HG03354 (cell line): ENCODE measurements around the gene CAMK1D.
"Not testable (repeated sequence)": the region's sequence is repeated elsewhere in the genome, so short reads cannot be mapped to it uniquely, and the experiment has no call there.

Source experiments
- ATAC-seq: cut with Tn5 transposase; IDR thresholded peaks from one replicate; pipeline ENCODE4 v1.9.1; 2021; ENCODE audit warnings: mild to moderate bottlenecking; ENCODE audit not compliant: unreplicated experiment, poor library complexity, severe bottlenecking

Gene CAMK1D

GRCh38 chr10:12419262-12419847 is 70.0 kb downstream of the CAMK1D start:
- ATAC-seq, result no peak

- no peak for ATAC-seq
These were observed 71.3 kb downstream of the CAMK1D start for GRCh38 chr10:12420530-12421120.

- no peak for ATAC-seq
These were observed 72.8 kb downstream of the CAMK1D start for GRCh38 chr10:12422189-12422588.

GRCh38 chr10:12423896-12424295 is 74.5 kb downstream of the CAMK1D start:
- ATAC-seq, result no peak

GRCh38 chr10:12427276-12427675 is 77.9 kb downstream of the CAMK1D start:
- ATAC-seq, result no peak

- no peak for ATAC-seq
These were observed 79.2 kb downstream of the CAMK1D start for GRCh38 chr10:12428447-12429135.

GRCh38 chr10:12430406-12430982 is 81.1 kb downstream of the CAMK1D start:
- ATAC-seq, result no peak

DNA sequence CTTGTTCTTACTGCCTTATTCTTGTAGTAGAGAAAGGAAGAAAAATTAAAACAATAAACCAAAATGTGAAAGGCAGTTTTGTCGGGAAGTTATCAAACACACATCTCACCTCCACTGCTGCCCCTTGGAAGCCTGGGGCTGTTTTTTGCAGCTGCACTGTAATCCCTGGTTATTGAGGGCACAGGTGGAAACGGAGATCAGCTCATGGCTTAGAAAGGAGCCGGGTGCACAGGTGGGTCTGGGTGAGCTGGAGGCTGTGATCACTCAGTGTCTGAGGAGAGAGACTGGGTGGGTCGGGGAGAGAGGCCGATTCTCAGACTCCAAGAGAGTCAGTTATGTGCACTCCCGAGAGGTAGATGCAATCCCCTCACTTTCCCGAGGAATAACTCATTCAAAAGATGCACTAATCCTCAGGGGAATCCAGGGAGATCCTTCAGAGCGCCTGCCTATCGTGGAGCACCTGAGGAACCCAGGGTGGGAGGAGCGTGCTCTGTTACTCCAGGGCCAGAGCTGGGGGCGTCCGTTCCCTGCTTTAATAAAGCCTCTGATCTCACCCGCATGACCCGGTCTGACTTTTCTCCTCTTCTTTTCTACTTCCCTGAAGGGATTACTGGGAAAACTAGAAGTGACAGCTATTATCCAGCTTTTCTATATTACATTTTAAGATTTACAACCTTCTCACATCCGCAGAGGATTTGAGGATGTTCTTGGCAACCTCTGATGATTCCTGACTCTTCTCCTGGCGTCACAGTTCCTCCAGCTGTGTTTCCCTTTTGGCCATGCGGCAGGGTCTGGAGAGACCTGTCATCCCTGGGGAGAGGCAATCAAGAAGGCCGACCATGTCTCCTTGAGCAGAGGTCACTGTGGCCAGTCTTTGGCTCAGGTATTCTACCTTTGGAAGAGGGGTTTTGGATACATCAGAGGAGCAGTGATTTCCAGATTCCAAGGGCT is 82.1 kb downstream of the CAMK1D start:
- no peak for ATAC-seq

DNA sequence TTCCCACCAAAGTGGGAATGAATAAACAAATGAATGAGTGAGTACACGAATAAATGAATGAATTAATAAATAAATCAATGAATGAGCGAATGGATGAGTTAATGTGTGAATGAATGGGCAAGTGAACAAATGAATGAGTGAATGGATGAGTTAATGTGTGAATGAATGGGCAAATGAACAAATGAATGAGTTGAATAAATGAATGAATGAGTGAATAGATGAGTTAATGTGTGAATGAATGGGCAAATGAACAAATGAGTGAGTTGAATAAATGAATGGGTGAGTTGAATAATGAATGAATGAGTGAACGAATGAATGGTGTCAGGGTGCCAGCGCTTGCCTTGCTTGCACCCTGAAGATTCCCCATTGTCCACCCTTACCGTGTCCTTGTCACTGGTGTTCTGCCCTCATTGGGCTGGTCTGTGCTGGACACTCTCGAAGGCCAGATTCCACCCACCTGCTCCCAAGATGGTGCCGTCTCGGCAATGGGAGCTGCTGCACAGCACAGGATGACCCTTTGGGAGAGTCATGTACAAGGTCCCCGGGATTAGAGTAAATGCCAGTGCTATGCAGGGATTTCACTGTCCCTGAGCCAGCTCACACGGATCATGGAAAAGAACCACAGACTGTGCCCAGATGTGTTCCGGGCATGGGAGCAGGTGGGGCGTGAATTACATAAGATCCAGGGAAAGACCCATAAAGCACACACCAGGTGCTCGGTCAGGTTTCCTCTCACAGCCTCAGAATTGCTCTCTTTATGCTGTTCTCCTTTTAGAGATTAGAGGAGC is 83.2 kb downstream of the CAMK1D start:
- no peak for ATAC-seq

DNA sequence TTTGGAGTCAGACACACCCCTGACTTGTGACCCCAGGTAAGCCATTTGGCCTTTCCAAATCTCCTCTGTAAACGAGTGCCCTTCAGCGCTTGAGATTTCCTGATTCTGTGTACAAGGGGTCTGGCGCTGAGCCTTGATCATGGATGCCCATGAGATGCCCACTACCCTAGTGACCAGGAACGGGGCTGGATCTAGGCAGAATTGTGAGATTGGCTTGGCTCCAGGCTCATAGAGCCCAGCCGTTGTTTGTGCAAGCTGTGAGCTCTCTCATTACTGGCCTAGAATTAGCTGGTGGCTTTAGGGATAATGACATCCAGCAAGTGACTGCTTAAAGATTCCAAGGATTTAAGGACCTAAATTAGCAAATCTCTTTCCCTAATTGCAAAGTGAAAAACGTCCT is 84.9 kb downstream of the CAMK1D start:
- ATAC-seq, result no peak

GRCh38 chr10:12434677-12435076 is 85.3 kb downstream of the CAMK1D start:
- not testable (repeated sequence) for ATAC-seq

GRCh38 chr10:12435348-12435747 is 86.0 kb downstream of the CAMK1D start:
- no peak for ATAC-seq

GRCh38 chr10:12438919-12439692 is 89.8 kb downstream of the CAMK1D start:
- no peak for ATAC-seq

DNA sequence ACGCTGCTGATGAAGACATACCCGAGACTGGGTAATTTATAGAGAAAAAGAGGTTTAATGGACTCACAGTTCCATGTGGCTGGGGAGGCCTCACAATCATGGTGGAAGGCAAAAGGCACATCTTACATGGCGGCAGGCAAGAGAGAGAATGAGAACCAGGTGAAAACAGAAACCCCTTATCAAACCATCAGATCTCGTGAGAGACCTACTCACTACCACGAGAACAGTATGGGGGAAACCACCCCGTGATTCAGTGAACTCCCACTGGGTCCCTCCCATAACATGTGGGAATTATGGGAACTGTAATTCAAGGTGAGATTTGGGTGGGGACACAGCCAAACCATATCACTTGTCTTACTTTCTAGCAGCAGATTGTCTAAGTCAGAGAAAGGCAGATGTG is 90.4 kb downstream of the CAMK1D start:
- not testable (repeated sequence) for ATAC-seq

GRCh38 chr10:12443026-12443425 is 93.7 kb downstream of the CAMK1D start:
- no peak for ATAC-seq

- ATAC-seq, result no peak
These were observed 95.8 kb downstream of the CAMK1D start for GRCh38 chr10:12444981-12445700.

GRCh38 chr10:12445701-12446334 is 96.5 kb downstream of the CAMK1D start:
- ATAC-seq, result no peak
